Urinary bladder (tissue), 4 donors: ENCODE data around the gene ACOT11. TPM values are rescaled to one million over a fixed set of nuclear protein-coding genes. Genes with fewer than 3 reads are reported as not detected.

ENCODE experiments used
- DNase-seq: peaks from one replicate; pipeline ENCODE4 v3.0.0-alpha.2; 2015; ENCODE audit errors: extremely low spot score
- H3K27ac ChIP-seq: one replicate; pipeline ENCODE4 v1.5.1; 2013; ENCODE audit warnings: low read depth, mild to moderate bottlenecking, moderate library complexity
- H3K36me3 ChIP-seq: one replicate; pipeline ENCODE4 v1.6.1; 2013; ENCODE audit warnings: mild to moderate bottlenecking, moderate library complexity; ENCODE audit not compliant: insufficient read depth
- H3K4me1 ChIP-seq: one replicate; pipeline ENCODE4 v1.6.1; 2013; ENCODE audit warnings: mild to moderate bottlenecking, moderate library complexity; ENCODE audit not compliant: insufficient read depth
- H3K4me3 ChIP-seq: one replicate; pipeline ENCODE4 v1.5.1; 2013; ENCODE audit warnings: low read depth, low read length
- WGBS: extraction: QIAGEN DNeasy Blood & Tissue Kit; methylation state at CpG from one replicate; pipeline ENCODE4 v1.1.7; 2013; 5-methylcytosine and 5-hydroxymethylcytosine counted together
- polyA plus RNA-seq: library from polyadenylated mRNA; stranded (reverse); fragments of 200-250 nt; gene quantifications from one replicate; pipeline ENCODE4 v1.2.3, GENCODE V29; 2013
- total RNA-seq: library from RNA; depleted of rRNA; stranded (reverse); fragments of >200 nt; gene quantifications from one replicate; pipeline ENCODE4 v1.2.3, GENCODE V29; 2014
- donor health status: healthy with polysubstance abuse.
- donor health status: healthy.

Gene ACOT11
- total and polyA plus RNA-seq, 2 donors, result 5.9 to 18.8 TPM

DNA sequence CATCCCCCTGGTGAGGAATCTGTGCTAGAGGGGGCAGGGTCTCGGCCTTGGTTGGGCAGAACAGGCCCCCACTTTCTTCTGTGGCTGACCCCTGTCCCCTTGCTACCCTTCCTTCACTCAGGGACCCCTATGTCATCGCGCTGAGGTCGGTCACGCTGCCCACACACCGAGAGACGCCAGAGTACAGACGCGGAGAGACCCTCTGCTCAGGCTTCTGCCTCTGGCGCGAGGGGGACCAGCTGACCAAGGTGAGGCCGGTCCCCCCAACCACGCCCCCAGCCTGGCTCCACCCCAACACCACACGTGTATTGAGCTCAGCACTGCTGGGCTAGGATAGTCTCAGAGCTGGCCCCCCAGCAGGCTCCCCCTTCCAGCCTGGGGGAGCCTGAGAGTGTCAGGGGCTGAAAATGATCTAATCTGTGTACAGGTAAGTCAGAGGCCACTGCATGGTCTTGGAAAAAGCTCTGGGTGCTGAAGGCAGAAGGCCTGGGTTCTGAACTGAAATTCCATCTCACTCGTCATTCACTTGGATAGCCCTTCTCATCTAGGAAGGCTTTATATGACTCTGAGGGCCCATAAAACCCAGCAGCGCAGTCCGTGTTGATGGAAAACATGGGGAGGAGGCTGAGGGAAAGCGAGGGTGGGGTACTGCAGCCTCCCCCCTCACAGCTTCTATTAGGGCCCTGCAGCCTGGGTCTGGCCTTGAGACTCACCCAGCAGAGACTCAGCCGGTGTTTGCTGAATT lies 60.0 kb downstream of the ACOT11 start:
- 75% methylated on average over 19 of the region's 19 CpGs for WGBS
- DNase-seq, result no peak
- no peaks in the 10 kb centered on the region for H3K36me3 ChIP-seq
- H3K27ac ChIP-seq, result no peak overlapping the region
- H3K4me1 ChIP-seq, result no peaks in the 10 kb centered on the region
- no peak overlapping the region for H3K4me3 ChIP-seq

DNA sequence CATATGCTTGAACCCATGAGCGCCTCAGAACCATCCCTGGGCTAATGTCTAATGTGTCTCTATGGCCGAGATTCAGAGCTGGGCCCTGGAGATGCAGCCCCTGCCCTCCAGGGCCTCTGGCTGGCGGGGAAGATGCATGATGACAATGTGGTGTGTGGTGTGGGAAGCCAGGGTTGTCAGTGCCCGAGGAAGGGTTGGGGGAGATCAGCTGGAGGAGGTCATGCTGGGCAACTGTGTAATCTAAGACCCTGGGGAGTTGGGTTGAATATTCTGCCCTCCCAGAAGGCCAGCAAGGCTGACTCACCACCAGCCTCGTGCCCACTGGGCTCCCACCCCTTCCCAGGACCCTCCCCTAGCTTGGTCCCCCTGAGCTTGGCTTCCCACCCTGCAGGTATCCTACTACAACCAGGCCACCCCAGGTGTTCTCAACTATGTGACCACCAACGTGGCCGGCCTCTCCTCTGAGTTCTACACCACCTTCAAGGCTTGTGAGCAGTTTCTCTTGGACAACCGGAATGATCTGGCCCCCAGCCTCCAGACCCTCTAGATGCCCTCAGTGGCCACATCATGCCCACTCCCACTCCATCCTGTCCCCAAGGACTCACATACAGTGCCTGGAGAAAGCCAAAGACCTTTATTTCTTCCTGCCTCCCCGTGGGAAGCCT lies 60.7 kb downstream of the ACOT11 start:
- Histone ChIP-seq H3K4me1 (no peaks in the 10 kb centered on the region), H3K36me3 (no peaks in the 10 kb centered on the region), H3K4me3 (no peak overlapping the region), H3K27ac (no peak overlapping the region)
- WGBS, result 78% methylated on average over 9 of the region's 9 CpGs
- no peak for DNase-seq

DNA sequence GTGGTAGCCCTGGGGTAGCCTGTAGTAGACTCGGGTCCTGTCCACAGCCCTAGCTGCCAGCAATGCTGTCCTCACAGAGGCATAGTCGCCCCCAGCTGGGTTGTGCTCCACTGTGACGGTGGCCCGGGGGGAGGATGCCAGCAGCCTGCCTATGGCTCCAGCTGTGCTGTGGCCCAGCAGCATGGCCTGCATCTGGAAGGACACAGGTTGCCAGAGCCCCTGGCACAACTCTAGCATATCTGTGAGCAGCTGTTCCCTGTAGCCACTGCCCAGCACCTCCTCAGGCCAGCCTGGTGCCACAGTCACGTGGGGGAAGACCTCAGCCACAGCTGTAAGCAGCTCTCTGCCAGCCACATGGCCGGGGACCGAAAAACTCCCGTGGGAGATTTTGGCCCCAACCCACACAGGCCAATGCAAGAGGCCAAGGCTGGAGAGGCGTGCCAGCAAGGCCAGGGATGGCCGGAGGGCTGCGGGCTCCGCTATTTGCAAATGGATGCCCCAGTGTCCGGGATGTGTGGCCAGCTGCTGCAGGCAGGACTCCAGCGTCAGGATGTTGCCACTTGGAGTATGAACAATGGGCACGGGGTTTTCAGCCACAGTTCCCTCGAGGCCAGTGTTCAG lies 61.4 kb downstream of the ACOT11 start:
- Histone ChIP-seq H3K36me3 (no peaks in the 10 kb centered on the region), H3K4me1 (no peaks in the 10 kb centered on the region), H3K27ac (no peak overlapping the region), H3K4me3 (no peak overlapping the region)
- no peak for DNase-seq
- WGBS, result 77% methylated on average over 16 of the region's 16 CpGs

DNA sequence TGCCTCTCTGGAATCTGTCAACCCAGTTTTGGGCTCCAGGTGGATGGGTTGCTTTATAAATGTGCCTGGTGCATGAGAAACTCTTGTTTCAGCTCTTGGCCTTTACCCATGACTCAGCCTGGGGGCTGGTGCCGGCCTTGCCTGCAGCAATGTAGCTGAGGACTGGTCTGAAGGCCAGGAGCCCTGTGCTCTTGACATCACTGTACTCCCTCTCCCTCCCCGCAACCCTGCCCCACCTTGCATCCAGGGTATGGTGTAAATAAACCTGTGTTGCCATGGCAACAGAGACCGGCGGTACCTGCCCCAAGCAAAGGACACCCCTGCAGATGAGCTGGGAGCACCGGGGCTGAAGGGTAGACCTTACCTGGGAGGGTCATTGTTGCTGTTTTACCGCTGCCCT lies 62.0 kb downstream of the ACOT11 start:
- H3K4me1 ChIP-seq, result no peaks in the 10 kb centered on the region
- 73% methylated on average over 6 of the region's 6 CpGs for WGBS
- H3K36me3 ChIP-seq, result no peaks in the 10 kb centered on the region

DNA sequence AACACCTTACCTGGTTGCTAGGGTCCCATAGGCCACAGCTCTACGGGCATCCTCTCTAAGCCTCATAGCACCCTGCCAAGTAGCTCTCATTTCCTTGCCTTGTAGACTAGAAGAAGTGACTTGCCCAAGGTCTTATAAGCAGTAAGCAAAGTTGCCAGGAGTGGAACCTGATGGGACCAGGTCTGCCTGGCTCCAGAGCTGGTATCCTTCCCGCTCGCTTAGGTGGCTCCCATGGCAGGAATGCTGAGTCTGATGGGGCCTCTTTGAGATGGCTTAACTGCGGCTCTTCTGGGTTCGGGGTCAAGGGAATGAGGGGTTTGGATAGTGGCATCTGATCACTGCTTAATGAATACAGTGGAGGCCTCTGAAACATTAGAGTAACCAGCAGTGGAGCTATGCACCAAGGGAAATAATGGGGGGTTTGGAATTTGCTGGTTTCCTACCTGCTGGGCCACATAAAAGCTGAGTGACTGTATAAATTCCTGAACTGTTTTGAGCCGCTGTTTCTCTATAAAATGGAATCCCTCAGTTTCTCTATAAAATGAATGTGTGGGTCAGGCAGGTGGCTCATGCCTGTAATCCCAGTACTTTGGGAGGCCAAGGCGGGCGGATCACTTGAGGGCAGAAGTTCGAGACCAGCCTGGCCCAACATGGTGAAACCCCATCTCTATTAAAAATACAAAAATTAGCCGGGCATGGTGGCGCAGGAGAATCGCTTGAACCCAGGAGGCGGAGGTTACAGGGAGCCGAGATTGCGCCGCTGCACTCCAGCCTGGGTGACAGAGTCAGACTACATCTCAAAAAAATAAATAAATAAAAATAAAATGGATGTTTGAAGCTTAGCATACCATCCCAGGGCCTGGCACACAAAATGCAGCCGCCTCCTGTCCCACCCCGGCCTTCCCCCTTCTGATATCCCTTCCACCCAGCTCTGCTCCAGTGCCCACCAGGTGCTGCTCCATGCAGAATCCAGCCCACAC lies 62.9 kb downstream of the ACOT11 start:
- Histone ChIP-seq H3K36me3 (no peaks in the 10 kb centered on the region), H3K4me3 (no peak overlapping the region), H3K4me1 (no peaks in the 10 kb centered on the region), H3K27ac (no peak overlapping the region)
- DNase-seq, result no peak
- WGBS, result 96% methylated on average over 18 of the region's 18 CpGs

More for the DNA sequence above, 62.0 kb downstream of the ACOT11 start:
- Histone ChIP-seq H3K27ac (no peak overlapping the region), H3K4me3 (no peak overlapping the region)
- no peak for DNase-seq

DNA sequence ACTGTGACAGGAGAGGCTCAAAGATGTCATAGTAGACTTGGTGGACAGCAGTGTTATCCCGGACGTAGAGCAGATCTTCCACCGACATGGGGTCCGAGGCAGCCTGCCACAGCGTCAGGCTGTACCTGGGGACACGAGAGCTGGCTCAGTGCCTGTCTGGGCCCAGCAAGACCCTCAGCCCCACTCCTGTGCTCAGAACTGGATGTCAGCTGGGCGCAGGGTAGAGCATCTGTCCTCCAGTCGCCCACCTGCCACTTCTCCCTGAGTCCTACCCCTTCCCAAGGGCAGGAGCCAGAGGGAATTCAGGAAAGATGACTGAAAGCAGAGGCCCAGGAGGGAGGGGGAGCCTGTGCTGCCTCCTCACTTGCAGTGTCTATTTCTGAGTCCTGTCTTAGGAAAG lies 63.6 kb downstream of the ACOT11 start:
- no peak overlapping the region for H3K27ac ChIP-seq
- 83% methylated on average over 8 of the region's 8 CpGs for WGBS
- no peaks in the 10 kb centered on the region for H3K36me3 ChIP-seq
- H3K4me1 ChIP-seq, result no peaks in the 10 kb centered on the region
- H3K4me3 ChIP-seq, result no peak overlapping the region
- no peak for DNase-seq

DNA sequence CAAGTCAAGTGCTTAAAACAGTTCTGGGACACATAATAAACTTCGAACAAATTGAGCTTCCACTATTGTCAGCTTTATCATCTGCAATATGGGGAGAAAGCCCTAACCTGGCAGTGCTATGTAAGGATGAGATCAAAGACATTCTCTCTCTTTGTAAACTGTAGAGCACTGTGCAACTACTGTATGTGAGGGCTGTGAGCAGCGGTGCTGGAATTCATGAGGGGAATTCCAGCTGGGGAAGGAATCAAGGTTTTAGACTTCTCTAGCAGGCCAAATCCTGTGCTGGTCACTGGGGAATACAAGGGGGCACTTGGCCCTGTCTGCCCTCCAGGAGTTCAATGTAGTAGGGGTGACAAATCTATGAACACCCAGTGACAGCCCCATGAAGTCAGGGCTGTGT lies 66.0 kb downstream of the ACOT11 start:
- H3K4me1 ChIP-seq, result no peaks in the 10 kb centered on the region
- no peak overlapping the region for H3K4me3 ChIP-seq
- 77% methylated on average over 2 of the region's 2 CpGs for WGBS
- no peaks in the 10 kb centered on the region for H3K36me3 ChIP-seq
- H3K27ac ChIP-seq, result no peak overlapping the region
- no peak for DNase-seq

DNA sequence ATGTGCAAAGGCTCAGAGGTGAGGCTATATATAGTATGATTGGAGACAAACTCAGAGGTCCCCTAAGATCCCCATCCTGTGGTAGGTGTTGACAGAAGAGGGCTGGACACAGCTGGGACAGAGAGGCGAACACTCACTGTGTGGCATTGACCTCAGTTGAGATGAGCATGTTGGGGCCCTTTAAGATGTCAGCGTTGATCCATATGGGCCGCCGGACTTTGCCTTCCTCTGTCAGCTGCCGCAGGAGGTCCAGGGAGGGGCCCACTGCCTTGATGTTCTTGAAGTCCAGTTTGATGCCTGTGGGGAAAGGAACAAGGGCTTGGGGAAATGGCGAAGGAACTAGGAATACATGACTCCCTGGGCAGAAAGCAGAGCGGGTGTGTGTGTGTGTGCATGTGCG lies 66.5 kb downstream of the ACOT11 start:
- WGBS, result 72% methylated on average over 8 of the region's 8 CpGs
- no peak for DNase-seq
- H3K36me3 ChIP-seq, result no peaks in the 10 kb centered on the region

DNA sequence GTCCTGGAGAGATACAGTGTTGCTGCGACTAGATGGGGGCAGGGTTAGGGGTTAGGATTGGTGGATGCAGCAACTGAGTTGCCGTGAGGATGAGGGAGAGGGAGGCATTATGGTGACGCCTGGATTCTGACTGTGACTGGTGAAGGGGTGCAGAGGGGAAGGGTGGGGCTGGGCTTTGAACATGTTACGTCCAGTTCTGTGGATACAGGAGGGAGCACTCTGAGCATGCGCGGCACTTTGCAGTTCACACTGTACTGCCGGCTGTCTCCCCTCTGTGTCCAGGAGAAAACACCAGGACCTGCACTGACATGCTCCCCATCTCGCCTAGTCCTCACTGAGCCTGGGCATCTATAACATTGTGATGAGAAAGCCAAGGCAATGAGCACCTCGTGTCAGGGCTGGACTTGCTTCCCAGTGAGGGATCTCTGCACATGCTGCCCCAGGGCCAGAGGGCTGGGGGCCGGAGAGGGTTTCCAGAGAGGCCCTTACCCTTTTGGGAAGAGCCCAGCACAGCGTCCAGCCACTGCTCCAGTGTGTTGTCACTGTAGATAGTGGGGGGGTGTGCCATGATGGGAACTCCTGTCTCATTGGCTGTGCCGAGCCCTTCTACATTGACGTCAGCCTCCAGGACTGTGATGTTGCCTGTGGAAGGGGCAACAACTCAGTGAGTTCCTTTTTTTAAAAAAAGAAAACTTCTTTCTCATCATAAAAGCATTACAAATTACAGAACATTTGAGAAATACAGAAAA lies 67.7 kb downstream of the ACOT11 start:
- Histone ChIP-seq H3K4me3 (no peak overlapping the region), H3K27ac (no peak overlapping the region), H3K36me3 (no peaks in the 10 kb centered on the region), H3K4me1 (no peaks in the 10 kb centered on the region)
- DNase-seq, result peak; percentile 42
- WGBS, result 48% methylated on average over 13 of the region's 13 CpGs

More for the DNA sequence above, 66.5 kb downstream of the ACOT11 start:
- H3K4me1 ChIP-seq, result no peaks in the 10 kb centered on the region
- H3K27ac ChIP-seq, result no peak overlapping the region
- H3K4me3 ChIP-seq, result no peak overlapping the region

DNA sequence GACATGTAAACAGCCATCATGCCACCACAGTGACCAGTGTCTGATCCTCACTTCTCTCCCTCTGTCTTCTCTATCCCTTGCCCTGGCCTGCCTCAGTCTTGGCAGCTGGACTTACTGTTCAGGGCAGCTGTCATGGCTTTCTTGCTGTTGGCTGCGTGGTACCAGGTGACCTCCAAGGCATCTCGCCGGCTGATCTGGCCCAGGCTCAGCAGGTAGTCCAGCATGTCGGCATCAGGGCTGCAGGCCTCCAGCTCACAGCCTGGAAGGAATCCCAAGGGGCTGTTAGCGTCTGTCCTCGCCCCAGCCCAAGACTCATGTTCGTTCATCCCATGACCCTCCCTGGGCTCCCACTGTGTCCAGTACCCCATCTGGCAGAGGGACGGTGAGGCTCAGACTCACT lies 71.7 kb downstream of the ACOT11 start:
- DNase-seq, result no peak
- WGBS, result 75% methylated on average over 8 of the region's 8 CpGs
- H3K27ac ChIP-seq, result no peak overlapping the region
- no peaks in the 10 kb centered on the region for H3K36me3 ChIP-seq
- H3K4me1 ChIP-seq, result no peaks in the 10 kb centered on the region
- no peak overlapping the region for H3K4me3 ChIP-seq

DNA sequence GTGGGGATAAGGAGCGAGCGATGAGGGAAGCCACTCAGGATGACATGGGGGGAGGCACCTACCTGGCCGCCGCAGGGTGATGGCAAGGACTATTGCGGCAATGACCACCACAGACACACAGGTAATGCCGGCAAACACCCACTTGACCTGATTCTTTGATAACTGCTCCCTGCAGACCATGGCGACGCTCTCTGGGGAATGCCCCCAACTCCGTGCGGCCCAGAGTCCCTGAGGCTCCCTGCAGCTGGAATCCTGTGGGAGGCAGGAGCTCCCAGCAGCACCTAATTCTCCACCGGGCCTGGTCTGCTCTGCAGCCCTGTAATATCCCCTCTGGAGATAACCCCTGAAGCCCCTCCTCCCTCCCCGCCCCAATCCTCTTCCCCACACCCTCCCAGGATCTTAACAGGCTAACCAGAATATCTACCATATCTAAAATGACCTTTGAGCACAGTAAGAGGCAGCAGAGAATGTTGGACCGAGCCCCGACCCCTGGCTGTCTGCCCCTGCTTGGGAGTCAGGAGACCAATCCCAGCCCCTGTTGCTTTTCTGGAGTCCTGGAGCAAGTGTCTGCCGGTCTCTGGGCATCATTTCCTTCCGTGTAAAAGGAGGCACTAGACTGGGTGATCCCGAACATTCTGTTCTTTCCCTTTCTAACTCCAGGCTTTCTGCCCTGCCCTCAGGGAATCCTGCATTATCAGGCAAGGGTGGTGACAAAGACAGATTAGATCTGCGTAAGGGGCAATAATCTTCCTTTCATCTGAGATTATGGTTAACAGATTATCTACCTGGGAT lies 75.4 kb downstream of the ACOT11 start, which contains the start of gene FAM151A:
TSS of gene FAM151A (minus strand) at position 310 of the 792 bp plus-strand sequence. CDS start at position 180, 130 bp downstream.
- no peak for DNase-seq
- 65% methylated on average over 18 of the region's 18 CpGs for WGBS
- no peak within 1 kb of the TSS for H3K4me3 ChIP-seq
- H3K36me3 ChIP-seq, result no peaks in the 10 kb centered on the region
- no peaks in the 10 kb centered on the region for H3K4me1 ChIP-seq
- H3K27ac ChIP-seq, result no peak within 1 kb of the TSS
